Nephron progenitor cell (in vitro differentiated cells): ENCODE data around the gene TNS1.

ENCODE experiments used
- DNase-seq: peaks from one replicate; pipeline ENCODE4 v3.0.0; 2021
- H3K27ac Mint-ChIP-seq: 2 replicates; pipeline ENCODE4 v1.8.0; 2021; ENCODE audit warnings: mild to moderate bottlenecking, moderate library complexity, mixed read lengths
- H3K27me3 Mint-ChIP-seq: 2 replicates; pipeline ENCODE4 v1.8.0; 2021; ENCODE audit warnings: mild to moderate bottlenecking, low read depth, mixed read lengths; ENCODE audit not compliant: poor library complexity
- H3K36me3 Mint-ChIP-seq: 2 replicates; pipeline ENCODE4 v1.8.0; 2021; ENCODE audit warnings: low read depth, mixed read lengths
- H3K4me1 Mint-ChIP-seq: 2 replicates; pipeline ENCODE4 v1.8.0; 2021; ENCODE audit warnings: mixed read lengths
- H3K4me3 Mint-ChIP-seq: 2 replicates; pipeline ENCODE4 v1.8.0; 2021; ENCODE audit warnings: mild to moderate bottlenecking, moderate library complexity, mixed read lengths
- H3K9me3 Mint-ChIP-seq: 2 replicates; pipeline ENCODE4 v1.8.0; 2021; ENCODE audit warnings: mild to moderate bottlenecking, moderate library complexity, mixed read lengths
- TF ChIP-seq, protein P1 (sequence below): fragments of 200-600 bp; sonication (generic); IDR thresholded peaks from 2 replicates; pipeline ENCODE4 v1.5.0; 2021; ENCODE audit warnings: antibody characterized with exemption

TNS1 gene

DNA sequence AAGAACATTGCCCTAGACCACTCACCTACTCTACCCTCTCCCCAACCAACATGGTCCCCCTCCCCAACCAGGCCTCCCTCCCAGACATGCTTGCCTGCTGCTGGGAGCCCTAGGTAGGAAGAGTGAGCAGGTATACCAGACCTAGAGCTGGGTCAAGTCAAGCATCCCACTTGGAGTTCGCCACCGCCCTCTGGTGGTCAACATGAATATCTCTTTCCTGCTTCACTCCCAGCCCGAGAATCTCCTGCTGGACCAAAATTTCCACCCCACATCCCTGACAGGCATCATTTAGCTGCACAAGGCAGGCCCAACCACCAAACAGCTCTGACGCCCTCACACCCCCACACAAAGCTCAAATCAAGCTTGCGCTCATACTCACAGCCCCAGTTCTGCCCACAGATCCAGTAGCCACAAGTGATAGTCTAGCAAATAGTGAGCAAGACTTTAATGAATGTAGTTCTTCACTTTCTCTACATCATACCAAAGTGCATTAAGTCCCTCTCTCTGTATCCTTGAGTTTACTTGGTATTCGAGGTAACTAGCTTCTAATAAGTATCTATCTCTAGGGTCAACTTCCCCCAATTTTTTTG, 116.0 kb downstream of the TNS1 start:
- Mint-ChIP-seq H3K4me3 (no peak overlapping the region), H3K27me3 (peaks cover 13% of the 10 kb centered on the region)

DNA sequence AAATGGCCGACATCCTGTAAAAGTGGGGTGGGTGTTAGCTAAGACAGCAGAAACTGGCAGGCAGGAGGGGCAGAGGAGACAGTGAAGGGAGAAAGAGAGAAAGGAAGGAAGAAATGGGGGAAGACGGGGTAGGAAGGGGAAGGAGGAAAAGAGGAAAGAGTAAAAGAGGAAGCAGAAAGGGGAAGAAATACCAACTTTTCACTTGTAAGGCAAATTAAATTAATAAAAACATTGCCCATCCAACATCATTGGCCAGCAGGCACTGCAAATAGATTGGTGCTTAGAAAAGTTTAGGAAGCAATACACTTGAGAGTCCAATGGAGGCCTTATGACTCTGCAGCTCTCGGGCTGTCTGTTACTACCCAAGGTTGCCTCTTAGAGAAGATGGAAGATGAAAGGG, 116.7 kb downstream of the TNS1 start:
- TF ChIP-seq, protein P1, sequence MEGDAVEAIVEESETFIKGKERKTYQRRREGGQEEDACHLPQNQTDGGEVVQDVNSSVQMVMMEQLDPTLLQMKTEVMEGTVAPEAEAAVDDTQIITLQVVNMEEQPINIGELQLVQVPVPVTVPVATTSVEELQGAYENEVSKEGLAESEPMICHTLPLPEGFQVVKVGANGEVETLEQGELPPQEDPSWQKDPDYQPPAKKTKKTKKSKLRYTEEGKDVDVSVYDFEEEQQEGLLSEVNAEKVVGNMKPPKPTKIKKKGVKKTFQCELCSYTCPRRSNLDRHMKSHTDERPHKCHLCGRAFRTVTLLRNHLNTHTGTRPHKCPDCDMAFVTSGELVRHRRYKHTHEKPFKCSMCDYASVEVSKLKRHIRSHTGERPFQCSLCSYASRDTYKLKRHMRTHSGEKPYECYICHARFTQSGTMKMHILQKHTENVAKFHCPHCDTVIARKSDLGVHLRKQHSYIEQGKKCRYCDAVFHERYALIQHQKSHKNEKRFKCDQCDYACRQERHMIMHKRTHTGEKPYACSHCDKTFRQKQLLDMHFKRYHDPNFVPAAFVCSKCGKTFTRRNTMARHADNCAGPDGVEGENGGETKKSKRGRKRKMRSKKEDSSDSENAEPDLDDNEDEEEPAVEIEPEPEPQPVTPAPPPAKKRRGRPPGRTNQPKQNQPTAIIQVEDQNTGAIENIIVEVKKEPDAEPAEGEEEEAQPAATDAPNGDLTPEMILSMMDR, result no peak
- H3K4me3 Mint-ChIP-seq, result no peak overlapping the region
- H3K27me3 Mint-ChIP-seq, result peaks cover 9% of the 10 kb centered on the region
- H3K36me3 Mint-ChIP-seq, result peaks cover 19% of the 10 kb centered on the region
- no peak overlapping the region for H3K27ac Mint-ChIP-seq
- H3K9me3 Mint-ChIP-seq, result no peaks in the 10 kb centered on the region
- peaks cover 27% of the 10 kb centered on the region for H3K4me1 Mint-ChIP-seq
- no peak for DNase-seq

More for the DNA sequence above, 116.0 kb downstream of the TNS1 start:
- DNase-seq, result peak; percentile 86
- Mint-ChIP-seq H3K36me3 (peaks cover 19% of the 10 kb centered on the region), H3K9me3 (no peaks in the 10 kb centered on the region), H3K27ac (no peak overlapping the region), H3K4me1 (peaks cover 20% of the 10 kb centered on the region)
- TF ChIP-seq, protein P1, result peak; percentile 83

GRCh38 chr2:217884985-217885384, 117.8 kb downstream of the TNS1 start:
- no peak overlapping the region for H3K27ac Mint-ChIP-seq
- H3K36me3 Mint-ChIP-seq, result peaks cover 16% of the 10 kb centered on the region

DNA sequence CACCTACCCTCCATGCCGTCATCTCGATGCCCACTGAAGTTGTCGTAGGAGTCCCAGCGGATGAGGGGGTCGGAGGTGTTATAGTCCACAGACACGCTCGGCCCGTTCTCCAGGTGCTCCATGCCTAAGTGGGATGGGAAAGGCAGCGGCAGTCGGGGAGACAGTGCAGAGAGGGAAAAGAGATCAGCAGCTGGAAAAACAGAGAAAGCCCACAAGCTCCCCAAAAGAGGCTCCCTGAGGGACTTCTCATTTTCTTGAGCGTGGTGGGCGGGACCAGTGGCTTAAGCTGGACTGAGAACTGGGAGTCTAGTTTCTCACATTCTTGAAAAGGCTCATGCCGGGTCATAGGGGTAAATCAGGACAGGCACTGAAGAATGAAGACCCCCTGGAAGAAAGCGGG, 121.9 kb downstream of the TNS1 start:
- Mint-ChIP-seq H3K4me1 (peaks cover 56% of the 10 kb centered on the region), H3K9me3 (no peaks in the 10 kb centered on the region), H3K36me3 (peaks cover 10% of the 10 kb centered on the region), H3K27me3 (peaks cover 8% of the 10 kb centered on the region), H3K27ac (peak overlapping the region; percentile 73), H3K4me3 (peak overlapping the region; percentile 11)
- DNase-seq, result no peak
- TF ChIP-seq, protein P1, result no peak

More at GRCh38 chr2:217884985-217885384, 117.8 kb downstream of the TNS1 start:
- TF ChIP-seq, protein P1, result no peak
- Mint-ChIP-seq H3K27me3 (peaks cover 9% of the 10 kb centered on the region), H3K4me1 (peaks cover 30% of the 10 kb centered on the region), H3K4me3 (no peak overlapping the region), H3K9me3 (no peaks in the 10 kb centered on the region)
- no peak for DNase-seq

DNA sequence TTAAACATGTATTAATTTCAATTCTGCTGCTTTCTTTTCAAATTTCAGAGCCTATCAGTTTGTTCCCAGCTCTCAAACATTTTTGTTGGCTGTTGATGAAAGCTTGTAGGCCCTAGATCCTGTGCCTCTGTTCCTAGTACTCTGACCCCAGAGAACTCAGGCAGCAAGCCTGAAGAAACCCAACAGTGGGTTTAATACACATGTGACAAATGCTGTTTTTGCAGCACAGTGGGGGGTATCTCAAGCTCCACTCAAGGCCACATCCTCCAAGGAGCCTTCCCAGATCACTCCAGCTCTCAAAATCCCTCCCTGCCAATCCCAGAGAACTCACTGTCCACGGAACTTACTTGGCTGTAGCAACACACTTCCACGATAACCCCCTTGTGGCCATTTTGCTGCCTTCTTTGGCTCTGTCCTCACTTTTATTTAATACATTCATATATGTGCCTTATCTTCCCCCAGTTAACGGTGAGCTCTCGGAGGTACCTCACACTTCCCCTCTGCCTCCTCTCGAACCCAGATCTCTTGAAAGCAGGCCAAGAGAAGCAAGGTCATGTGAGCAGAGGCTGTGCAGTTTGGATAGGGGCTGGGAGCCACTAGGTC, 122.4 kb downstream of the TNS1 start:
- Mint-ChIP-seq H3K4me1 (peaks cover 56% of the 10 kb centered on the region), H3K27ac (peak overlapping the region; percentile 73), H3K4me3 (peak overlapping the region; percentile 4), H3K9me3 (no peaks in the 10 kb centered on the region), H3K36me3 (peaks cover 13% of the 10 kb centered on the region), H3K27me3 (peaks cover 8% of the 10 kb centered on the region)
- no peak for DNase-seq
- TF ChIP-seq, protein P1, result no peak
